Activated CD4-positive, alpha-beta T cell treated with anti-CD3 and anti-CD28 coated beads, Interleukin-2, Interleukin-6, amounts not matched to agents 100 ng/mL and 50 ng/mL, durations not matched to agents 16 hours and 8 hours (primary cell): ENCODE measurements around the gene SNW1.

Experiments
- DNase-seq: peaks from one replicate; pipeline ENCODE4 v3.0.0-alpha.2; 2020

The SNW1 gene

DNA sequence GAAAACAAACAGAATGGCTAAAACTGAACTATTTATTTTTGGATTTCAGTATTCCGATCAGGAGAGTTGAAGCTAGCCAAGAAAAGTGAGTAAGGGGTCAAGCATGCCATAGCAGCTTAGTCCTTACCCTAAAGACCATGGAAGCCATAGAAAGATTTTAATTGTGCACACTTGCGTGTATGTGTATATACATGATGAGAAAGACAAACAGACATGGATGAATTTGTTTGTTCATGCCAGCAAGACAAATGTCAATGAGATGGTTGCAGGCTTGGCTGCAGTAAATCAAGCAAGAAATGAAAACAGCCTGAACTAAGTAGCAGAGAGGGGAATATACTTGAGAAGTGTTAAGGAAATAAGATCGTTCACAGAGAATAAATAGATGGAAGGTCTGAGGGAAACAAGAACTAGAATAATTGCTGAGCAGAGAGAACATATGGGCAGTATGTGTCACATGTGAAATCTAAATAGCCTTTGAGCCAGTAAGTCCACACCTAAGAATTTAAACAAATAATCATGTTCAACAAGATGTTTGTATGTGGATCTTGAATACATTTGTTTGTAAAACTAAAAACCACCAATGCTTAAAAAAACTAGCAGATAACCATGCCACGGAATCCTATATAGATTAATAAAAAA lies 14.8 kb downstream of the SNW1 start:
- DNase-seq, result no peak

DNA sequence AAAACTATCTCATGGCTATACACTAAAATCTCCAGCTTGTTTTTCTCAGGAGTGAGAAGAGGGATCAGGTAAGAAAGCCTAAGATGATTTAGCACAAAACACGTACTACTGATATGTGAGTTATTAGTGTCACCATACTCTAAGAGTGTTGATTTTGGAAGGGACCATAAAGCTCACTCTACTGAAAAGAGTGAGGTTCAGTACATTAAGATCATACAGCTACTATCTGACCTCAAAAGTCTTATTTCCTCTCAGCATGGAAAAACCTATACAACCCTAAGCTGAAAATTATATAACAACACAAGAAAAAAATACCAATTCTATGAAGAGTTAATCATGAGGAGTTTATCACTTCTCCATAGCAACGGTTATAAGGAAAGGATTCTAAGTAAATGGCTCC lies 19.5 kb downstream of the SNW1 start:
- DNase-seq, result no peak

DNA sequence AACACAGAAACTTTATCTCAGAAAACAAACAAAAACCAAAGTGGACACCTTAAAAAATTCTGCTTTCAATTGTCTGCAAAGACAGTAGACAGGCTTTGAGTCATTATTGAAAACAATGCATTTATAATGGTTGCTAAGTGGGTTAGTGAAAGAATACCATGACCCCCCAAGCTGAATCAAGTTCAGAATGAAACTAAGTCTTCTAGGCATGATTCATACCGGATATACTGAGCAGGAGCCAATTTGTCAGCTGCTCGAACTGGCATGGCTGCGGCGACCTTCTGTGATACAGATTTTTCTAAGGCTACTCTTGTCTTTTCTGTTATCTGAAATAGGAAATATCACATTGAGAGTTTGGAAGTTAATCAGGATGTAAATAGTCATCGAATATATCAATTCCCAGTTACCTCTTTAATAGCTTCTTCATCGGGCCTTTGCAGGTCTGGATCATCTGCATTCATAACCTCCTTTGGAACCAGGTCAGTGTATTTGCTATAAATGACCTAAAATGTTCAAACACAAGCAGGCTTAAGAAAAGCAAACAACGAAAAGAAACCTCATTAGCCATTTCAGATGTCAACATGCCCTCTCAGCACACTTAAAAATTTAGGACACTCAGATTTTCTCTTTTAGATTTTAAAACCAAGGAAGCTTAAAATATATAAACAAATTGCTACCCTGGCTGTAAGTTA lies 22.3 kb downstream of the SNW1 start:
- DNase-seq, result peak; percentile 76

DNA sequence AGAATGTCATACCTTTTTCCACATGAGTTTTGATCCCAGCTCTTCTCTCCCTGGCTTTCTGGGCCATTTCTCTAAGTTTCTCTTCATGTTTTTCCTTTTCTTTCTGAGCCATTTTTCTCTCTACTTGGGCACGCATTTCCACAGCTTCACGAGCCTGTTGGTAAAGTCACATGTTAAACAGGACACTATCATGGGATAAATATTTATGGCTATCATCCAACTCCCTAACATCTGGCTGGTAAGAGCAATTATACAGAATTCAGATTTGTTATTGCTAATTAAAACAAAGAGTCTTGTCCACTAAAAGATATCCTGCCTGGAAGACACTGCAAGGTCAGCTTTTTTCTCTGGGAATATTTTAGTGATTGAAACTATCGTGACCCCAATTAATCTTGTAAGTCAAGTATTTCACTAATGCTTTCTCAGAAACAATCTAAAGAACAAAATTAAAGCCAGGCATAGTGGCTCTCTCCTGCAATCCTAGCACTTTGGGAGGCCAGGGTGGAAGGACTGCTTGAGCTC lies 29.9 kb downstream of the SNW1 start:
- no peak for DNase-seq

DNA sequence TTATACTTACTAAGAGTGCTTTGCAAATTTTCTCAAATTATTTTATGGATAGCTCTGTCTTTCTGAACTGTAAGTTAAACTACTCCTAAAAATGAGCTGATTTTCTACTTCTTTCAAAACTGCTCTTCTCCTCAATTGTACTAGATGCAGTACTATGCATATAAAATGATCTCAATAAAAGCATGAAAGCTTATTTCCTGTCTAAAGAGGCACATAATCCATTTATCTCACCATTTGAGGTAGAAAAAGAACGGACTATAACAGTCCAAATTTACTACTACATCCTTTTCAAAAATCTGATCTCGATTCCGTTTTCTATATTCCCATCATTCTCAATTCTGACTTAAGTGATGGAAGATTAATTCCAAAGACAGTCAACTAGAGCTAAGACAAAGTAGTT lies 38.7 kb downstream of the SNW1 start:
- DNase-seq, result no peak

DNA sequence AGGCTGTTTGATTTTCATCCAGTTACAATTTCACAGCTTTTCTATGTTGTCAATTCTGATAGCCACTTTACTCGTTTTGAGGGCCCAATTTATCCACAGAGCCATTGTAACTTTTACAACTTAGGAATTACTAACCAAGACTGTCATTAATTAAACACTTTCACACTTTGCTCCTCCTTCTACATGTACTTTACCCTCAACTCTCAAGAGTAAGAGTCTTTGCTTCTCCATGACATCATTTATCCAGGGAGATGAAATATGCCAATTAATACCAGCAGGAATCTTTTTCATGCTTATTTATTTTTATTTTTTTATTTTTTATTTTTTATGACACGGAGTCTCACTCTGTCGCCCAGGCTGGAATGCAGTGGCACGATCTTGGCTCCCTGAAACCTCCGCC lies 39.5 kb downstream of the SNW1 start:
- no peak for DNase-seq

DNA sequence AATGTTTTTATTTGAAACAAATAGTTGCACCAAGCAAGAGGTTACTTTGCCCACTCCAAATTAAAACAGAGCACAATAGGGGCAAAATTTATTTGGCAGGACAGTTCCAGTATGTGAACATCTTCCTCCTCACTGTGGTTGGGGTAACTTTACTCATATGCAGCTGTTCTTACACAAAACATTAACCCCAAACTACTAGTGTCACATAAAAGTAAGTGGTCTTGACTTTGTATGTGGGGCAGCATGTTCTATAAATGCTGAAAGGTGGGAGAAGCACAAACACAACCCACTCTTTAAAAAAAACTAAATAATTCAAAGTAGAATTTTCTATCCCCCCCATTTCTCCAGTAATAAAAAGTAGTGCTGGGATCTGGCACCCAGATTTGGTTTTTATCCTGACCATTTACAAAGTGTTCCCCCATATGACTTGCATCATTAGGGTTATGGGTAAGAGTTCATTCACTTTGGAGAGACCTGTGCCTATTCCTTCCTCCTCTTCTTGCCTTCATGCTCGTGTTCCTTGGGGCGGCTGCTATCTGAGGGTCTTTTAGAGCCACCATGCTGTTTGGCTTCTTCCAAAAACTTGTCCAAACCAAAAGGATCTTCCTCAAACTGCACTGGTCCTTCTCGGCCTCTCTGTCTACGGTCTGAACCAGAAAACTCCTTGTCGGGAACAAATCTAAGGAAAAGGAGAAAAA lies 43.2 kb downstream of the SNW1 start:
- no peak for DNase-seq

DNA sequence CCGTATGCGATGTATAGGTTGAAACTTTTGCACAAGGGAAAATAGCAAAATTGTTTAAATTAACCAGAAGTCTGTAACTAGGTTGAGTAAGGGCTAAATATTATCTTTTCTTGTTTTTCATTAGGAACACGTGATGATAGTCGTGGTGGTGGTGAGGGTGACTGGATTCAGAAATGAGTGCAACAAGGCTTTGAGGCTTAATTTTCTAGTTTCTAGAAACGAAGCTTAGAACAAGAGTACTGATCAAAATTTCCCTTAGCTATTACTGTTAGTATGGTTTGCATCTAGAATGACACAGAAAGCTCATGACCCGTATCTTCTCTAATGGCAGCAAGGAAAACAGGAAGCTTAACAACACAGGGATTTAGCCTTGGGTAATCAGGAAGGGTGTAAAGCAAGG lies 46.0 kb downstream of the SNW1 start:
- DNase-seq, result peak; percentile 44

DNA sequence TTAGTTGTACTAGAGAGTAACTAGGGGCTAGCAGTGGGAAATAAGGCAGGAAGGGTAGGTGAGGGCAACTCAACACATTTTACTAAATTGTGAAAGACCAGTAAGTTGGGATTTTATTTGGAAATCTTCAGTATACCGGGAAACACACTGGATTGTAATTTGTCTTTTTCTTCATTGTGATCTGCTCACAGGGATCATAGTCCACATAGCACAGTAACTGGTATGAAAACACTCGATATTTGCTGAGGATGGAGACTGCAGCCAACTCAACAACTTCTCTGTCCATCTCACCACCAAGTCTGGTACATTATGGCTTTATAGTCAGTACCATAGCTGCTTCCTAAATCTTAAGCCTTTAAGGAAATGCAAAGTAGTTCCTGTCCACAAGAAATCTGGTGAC lies 50.6 kb downstream of the SNW1 start:
- no peak for DNase-seq

DNA sequence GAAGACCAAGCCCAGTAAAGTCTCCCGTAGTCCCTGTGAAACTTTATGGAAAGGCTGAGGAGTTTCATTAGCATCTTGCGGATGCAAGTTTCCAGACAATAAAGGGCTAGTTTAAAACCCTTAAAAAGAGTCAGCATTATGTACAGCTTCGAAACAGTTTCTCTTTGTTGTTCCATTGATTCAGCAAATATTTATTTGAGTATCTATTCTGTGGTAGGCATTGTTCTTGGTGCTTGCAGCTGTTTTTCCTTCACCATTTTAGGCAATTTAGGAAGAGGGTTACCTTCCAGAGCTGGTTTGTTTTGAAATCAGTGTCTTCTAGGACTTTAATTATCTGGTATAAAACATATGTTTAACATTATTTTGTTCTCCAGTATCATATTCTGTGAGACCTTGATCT lies 51.5 kb downstream of the SNW1 start:
- no peak for DNase-seq

DNA sequence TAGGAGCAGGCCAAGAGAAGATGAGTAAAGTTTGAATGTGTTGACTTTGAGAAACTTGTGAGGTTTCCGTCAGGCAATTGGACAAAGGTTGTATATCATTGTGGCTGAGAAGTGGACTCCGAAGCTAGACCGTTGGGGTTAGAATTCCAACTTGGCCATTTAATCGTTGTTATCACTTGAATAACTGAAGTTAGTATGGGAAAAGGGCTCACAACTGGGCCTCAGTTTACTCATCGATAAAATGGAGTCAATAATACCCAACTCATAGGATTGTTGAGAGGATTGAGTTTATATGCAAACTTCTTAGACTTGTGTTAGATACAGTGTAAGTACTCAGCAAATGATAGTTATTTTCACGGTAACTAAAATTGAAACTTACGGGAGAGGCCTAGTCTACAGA lies 52.2 kb downstream of the SNW1 start:
- DNase-seq, result no peak

DNA sequence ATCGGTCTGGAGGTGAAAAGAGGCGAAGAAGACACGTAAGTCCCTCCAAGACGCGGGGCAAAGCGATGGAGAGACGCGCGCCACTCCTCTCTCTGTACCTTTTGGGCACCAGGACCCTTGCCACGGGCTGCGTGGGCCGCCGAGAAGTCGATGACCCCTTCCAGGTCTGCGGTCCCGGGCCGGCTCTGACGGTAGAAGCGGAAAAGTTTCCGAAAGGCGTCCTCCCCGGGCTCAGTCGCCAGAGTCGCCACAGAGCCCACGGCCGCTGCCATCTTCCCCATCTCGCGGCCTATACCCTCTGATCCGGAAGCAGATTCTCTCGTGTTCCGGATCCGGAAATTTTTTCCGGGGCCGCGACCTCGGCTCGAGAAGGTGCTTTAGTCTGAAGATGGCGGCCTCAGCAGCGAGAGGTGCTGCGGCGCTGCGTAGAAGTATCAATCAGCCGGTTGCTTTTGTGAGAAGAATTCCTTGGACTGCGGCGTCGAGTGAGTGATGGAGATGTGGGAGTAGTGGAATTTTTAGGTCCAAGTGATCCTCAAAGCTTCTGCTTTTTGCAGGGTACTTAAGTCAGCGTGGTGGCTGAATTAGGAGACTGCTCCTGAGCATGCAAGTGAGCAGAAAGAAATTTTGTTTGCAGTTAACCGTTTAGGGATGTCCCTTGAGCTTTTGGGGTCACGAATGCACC lies 53.1 kb downstream of the SNW1 start, which contains the start of the genes ALKBH1 and SLIRP:
Gene ALKBH1, minus strand, starts transcription at position 300 of the 685 bp plus-strand sequence. Its CDS starts 19 bp downstream, at position 281.
Gene SLIRP, plus strand, starts transcription at position 380 of the 685 bp plus-strand sequence. Its CDS starts 9 bp downstream, at position 389.
- DNase-seq, result peak; percentile 94

DNA sequence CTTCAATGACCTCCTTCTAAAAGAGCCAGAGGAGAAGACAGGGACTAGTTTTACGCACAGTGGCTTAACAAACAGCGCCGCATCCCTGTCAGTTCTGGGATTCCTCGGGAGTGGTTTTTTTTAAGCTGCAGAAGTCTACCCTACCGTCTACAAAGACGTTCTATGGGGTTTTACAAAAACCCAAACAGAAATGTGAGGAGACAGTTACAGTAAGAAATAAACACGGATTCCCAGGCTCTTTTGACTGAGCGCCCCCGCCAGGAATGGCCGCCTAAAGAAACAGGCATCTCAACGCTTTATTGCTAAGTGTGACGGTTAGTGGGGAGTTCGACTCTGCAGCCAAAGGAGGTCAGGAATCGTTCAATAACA lies 53.6 kb downstream of the SNW1 start:
- DNase-seq, result peak; percentile 12

DNA sequence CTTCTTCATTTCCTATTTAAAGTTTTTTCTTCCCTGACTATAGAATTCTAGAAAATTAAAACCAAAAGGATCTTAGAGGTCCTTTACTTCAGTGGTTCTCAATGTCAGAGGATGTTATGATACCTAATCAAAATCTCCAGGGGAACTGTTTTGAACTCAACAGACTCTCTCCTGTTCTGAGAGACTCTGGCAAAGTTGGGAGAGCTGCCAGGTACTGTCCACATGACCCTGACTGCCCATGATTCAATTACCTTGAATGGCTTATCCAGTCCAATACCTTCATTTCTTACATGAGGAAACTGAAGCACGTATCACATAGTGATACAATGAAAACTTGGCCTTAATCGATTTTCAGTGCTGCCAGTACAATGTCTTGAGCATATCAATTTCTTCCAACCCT lies 69.7 kb downstream of the SNW1 start:
- no peak for DNase-seq

DNA sequence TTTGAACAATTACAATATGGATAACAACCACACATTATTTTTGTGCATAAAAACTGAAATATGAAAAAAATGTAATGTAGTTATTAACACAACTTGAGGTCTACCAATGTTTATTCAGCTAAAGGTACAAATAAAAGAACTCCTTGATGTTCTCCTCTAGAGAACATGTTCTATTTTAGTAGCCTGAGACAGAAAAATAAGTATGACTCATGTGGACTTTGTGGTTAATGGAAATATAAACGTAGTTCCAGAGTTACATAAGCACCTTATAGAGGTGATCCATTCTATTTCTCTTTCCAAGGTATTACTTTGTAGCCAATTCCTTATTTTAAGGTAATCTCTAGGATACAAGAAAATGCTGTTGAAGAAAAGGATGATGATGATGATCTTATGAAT lies 78.8 kb downstream of the SNW1 start:
- DNase-seq, result no peak

DNA sequence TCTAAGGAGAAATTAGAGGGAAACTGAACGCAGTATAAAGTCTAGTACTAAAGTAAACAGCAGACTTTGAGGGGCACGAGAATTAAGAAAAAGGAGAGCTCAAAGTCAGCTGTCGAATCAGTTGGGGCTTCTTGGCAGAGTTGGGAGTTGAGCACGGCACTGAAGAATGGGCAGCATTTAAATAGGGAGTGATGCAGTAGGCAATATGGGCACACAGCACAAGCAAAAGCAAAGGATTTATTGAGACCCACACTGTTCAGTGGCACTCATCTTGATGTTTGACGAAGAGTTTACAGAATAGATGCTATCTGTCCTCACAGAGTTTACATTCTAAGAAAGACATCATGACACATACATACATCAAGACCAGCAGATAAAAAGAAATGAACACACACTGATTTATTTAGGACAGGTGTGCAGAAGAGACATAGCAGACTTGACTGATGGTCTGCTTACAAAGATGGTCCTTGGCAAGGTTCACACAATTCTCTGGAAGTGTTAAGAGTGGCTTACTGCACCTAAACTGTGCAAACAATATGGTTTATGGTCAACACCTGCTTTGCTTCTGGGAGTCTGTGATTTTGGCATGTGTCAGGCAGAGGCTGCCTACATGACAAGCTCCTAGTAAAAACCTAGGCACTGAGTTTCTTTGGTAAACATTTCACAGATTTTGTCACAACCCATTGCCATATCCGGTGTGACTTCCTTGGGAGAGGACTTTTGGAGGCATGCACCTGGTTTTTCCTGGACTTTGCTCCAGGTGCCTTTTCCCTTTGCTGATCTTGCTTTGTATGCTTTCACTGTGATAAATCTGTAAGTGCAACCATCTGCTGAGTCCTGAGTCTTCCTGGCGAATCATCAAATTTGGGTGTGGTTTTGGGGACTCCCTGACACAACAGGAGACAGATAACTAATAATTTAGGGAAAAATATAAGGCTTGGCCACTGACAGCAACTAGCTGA lies 79.5 kb downstream of the SNW1 start:
- DNase-seq, result no peak

DNA sequence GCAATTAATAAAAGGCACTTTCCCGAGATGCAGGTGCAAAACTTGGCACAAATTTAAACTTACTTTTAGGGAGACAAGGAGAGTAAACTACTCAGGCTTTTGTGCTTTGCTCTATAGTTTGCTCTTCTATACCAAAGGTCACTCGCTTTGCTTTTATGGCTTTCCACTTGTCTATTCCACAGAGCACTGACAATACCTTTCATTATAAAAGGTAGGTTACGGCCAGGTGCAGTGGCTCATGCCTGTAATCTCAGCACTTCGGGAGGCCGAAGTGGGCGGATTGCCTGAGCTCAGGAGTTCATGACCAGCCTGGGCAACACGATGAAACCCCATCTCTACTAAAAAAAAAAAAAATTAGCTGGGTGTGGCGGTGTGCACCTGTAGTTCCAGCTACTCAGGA lies 86.0 kb downstream of the SNW1 start:
- no peak for DNase-seq

DNA sequence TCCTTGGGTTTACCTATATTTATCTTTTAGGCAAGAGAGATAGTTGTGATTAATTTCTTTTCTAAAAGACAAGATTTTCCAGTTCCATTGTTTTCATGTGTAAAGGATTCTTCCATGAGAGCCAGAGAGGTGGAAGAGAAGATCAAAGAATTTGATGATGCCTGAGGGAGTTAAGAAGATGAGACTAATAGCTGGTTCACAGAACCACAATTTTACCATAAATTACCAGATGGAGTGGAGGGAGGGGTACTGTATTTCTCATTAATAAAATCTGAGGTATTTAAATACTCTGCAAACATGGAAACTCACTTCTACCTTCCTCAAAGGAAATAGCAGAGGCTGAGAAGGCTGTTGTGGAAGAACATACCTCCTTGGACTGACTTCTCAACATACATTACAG lies 87.8 kb downstream of the SNW1 start:
- DNase-seq, result no peak
